Tibial nerve (tissue), 4 donors: Measurements from ENCODE around the gene SLC15A4.

Experiments
- CTCF ChIP-seq, 5 experiments: fragments of 200-600 bp in 3 of 5; fragments of 450-650 bp in 2 of 5; sonication (generic) in 3 of 5; IDR thresholded peaks; one replicate each; pipeline ENCODE4 v1.5.1; 2016 to 2019; ENCODE audit warnings: antibody characterized with exemption in 5 of 5, mild to moderate bottlenecking in 3 of 5, moderate library complexity in 2 of 5
- EP300 ChIP-seq, 2 donors: sonication (generic); formaldehyde crosslinking; IDR thresholded peaks; one replicate each; pipeline ENCODE4 v1.6.1; 2017; ENCODE audit warnings: antibody characterized with exemption in 2 of 2, mild to moderate bottlenecking in 1 of 2
- POLR2A ChIP-seq, 2 donors: fragments of 450-650 bp; IDR thresholded peaks; one replicate each; pipeline ENCODE4 v1.6.1; 2017; ENCODE audit warnings: antibody characterized with exemption in 2 of 2, mild to moderate bottlenecking in 2 of 2, moderate library complexity in 2 of 2

- TF ChIP-seq CTCF (IDR thresholded peaks at IDR 0.05), result no peak
- TF ChIP-seq EP300 (IDR thresholded peaks at IDR 0.05), result no peak
- no peak for TF ChIP-seq POLR2A (IDR thresholded peaks at IDR 0.05)
Observed at GRCh38 chr12:128804762-128805161, 19.0 kb downstream of the SLC15A4 start.
